Calu3 (cell line): ENCODE data around the gene COX18. TPM values are rescaled to one million over a fixed set of nuclear protein-coding genes. Genes with fewer than 3 reads are reported as not detected.
A peak's percentile ranks its signal among the peaks of the same experiment; 100 is the strongest.

Experiments
- BruUV-seq: library from RNA; stranded (reverse); fragments of 400-500 nt; replicated peaks from 2 replicates; lab custom pipeline; 2021; lab: Mats Ljungman, UMichigan
- CTCF ChIA-PET: fragments of 300-600 bp; sonication (Branson Sonifier 250); formaldehyde crosslinking; loops from one replicate; lab custom pipeline; 2022; ENCODE audit warnings: antibody characterized with exemption; lab: Charles Lee
- DNase-seq: peaks from one replicate; pipeline ENCODE4 v3.0.0; 2022
- H3K27ac Mint-ChIP-seq: one replicate; pipeline ENCODE4 v1.8.0; 2022; ENCODE audit warnings: mixed read lengths; ENCODE audit not compliant: unreplicated experiment
- H3K27me3 Mint-ChIP-seq: one replicate; pipeline ENCODE4 v1.8.0; 2022; ENCODE audit warnings: mixed read lengths; ENCODE audit not compliant: unreplicated experiment
- H3K36me3 Mint-ChIP-seq: one replicate; pipeline ENCODE4 v1.8.0; 2022; ENCODE audit warnings: mild to moderate bottlenecking, moderate library complexity, mixed read lengths; ENCODE audit not compliant: insufficient read depth, unreplicated experiment
- H3K4me1 Mint-ChIP-seq: one replicate; pipeline ENCODE4 v1.8.0; 2022; ENCODE audit warnings: mild to moderate bottlenecking, low read depth, mixed read lengths; ENCODE audit not compliant: unreplicated experiment
- H3K4me3 Mint-ChIP-seq: one replicate; pipeline ENCODE4 v1.8.0; 2022; ENCODE audit warnings: mild to moderate bottlenecking, low read depth, moderate library complexity, mixed read lengths; ENCODE audit not compliant: unreplicated experiment
- H3K9me3 Mint-ChIP-seq: one replicate; pipeline ENCODE4 v1.8.0; 2022; ENCODE audit warnings: low read depth, mixed read lengths; ENCODE audit not compliant: unreplicated experiment
- intact Hi-C: fragments of 100-400 bp; cut with micrococcal nuclease; formaldehyde crosslinking; loops from one replicate; pipeline ENCODE4 v1.10.0; 2022; ENCODE audit not compliant: unreplicated experiment
- total RNA-seq: library from RNA; stranded (reverse); gene quantifications from 2 replicates; pipeline ENCODE4 v1.2.3, GENCODE V29; 2022
- TF ChIP-seq, protein P1 (sequence below): fragments of 200-600 bp; IDR thresholded peaks from one replicate; pipeline ENCODE4 v1.8.0; 2022; ENCODE audit warnings: antibody characterized with exemption; ENCODE audit not compliant: unreplicated experiment

The COX18 gene
- total RNA-seq, 1 experiment from 2014 or later = 8.8 TPM

GRCh38 chr4:73075832-73076231 is 6.3 kb upstream of the COX18 start:
- CTCF ChIA-PET = no interaction called here
- no peak overlapping the region for H3K4me3 Mint-ChIP-seq
- no peaks in the 10 kb centered on the region for H3K9me3 Mint-ChIP-seq
- no TSS peak for BruUV-seq
- H3K27me3 Mint-ChIP-seq = no peaks in the 10 kb centered on the region
- peaks cover 10% of the 10 kb centered on the region for H3K36me3 Mint-ChIP-seq
- H3K27ac Mint-ChIP-seq = no peak overlapping the region
- TF ChIP-seq, protein P1, sequence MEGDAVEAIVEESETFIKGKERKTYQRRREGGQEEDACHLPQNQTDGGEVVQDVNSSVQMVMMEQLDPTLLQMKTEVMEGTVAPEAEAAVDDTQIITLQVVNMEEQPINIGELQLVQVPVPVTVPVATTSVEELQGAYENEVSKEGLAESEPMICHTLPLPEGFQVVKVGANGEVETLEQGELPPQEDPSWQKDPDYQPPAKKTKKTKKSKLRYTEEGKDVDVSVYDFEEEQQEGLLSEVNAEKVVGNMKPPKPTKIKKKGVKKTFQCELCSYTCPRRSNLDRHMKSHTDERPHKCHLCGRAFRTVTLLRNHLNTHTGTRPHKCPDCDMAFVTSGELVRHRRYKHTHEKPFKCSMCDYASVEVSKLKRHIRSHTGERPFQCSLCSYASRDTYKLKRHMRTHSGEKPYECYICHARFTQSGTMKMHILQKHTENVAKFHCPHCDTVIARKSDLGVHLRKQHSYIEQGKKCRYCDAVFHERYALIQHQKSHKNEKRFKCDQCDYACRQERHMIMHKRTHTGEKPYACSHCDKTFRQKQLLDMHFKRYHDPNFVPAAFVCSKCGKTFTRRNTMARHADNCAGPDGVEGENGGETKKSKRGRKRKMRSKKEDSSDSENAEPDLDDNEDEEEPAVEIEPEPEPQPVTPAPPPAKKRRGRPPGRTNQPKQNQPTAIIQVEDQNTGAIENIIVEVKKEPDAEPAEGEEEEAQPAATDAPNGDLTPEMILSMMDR = no peak
- intact Hi-C loops = no loop called here
- DNase-seq = no peak
- no peaks in the 10 kb centered on the region for H3K4me1 Mint-ChIP-seq

- H3K27me3 Mint-ChIP-seq = no peaks in the 10 kb centered on the region
- H3K4me3 Mint-ChIP-seq = peak overlapping the region; percentile 97
- CTCF ChIA-PET = no interaction called here
- intact Hi-C loops = no loop called here
- peaks cover 8% of the 10 kb centered on the region for H3K4me1 Mint-ChIP-seq
- peak overlapping the region; percentile 92 for H3K27ac Mint-ChIP-seq
- DNase-seq = no peak
- BruUV-seq = TSS peak; percentile 96
- peaks cover 21% of the 10 kb centered on the region for H3K36me3 Mint-ChIP-seq
- TF ChIP-seq, protein P1 = no peak
- no peaks in the 10 kb centered on the region for H3K9me3 Mint-ChIP-seq
Observed at GRCh38 chr4:73070074-73070390, 516 bp upstream of the COX18 start.

DNA sequence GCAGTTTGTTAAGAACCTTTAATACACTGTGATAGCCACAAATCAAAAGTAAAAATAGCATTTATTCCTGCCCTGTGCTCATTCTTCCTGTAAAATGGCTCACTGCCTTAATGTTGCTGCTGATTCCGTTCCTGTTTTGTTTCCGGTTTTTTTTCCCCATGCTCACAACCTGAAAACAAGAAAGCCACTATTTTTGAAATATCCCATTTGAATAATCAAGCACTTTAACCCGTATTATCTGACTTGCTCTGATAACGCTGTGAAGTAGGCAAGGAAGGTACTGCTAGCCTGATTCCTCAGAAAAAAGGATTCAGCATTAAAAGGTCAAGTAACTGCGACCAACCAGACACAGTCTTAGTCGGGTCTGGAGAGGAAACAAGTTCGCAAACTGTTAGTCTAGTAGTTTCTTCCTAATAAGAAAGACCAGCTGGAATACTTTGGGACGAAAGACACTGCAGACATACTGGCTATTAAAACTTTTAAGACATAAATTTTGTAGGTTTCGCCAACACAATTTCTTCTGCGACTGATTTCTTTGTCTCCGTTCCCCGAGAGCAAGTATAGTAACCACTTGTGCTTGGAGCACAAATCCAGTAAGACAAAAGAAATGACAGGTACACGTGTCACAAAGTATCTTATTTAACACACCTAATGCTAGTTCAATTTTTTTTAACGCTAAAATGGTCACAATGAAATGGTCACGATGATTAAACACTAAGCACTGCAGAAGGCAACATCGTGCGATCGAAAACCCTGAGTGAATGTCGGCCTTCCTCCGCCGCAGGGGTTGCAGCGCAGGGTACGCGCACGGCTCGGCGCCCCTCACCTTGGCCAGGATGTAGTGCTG is 802 bp downstream of the COX18 start:
- TF ChIP-seq, protein P1 = no peak
- intact Hi-C loops = no loop called here
- peak overlapping the region; percentile 92 for H3K27ac Mint-ChIP-seq
- no peaks in the 10 kb centered on the region for H3K9me3 Mint-ChIP-seq
- peaks cover 8% of the 10 kb centered on the region for H3K4me1 Mint-ChIP-seq
- peak overlapping the region; percentile 97 for H3K4me3 Mint-ChIP-seq
- peaks cover 25% of the 10 kb centered on the region for H3K36me3 Mint-ChIP-seq
- BruUV-seq = TSS peak; percentile 56
- CTCF ChIA-PET = interaction anchor here (0.5 kb wide), 1 partner anchor 958 kb away, joined by 3 read pairs; no protein-coding TSS in a partner anchor
- no peak for DNase-seq
- H3K27me3 Mint-ChIP-seq = no peaks in the 10 kb centered on the region

GRCh38 chr4:73067971-73068394 is 1.5 kb downstream of the COX18 start:
- peak overlapping the region; percentile 92 for H3K27ac Mint-ChIP-seq
- H3K4me1 Mint-ChIP-seq = peaks cover 8% of the 10 kb centered on the region
- peak overlapping the region; percentile 97 for H3K4me3 Mint-ChIP-seq
- CTCF ChIA-PET = no interaction called here
- intact Hi-C loops = no loop called here
- no TSS peak for BruUV-seq
- H3K27me3 Mint-ChIP-seq = no peaks in the 10 kb centered on the region
- TF ChIP-seq, protein P1 = no peak
- H3K9me3 Mint-ChIP-seq = no peaks in the 10 kb centered on the region
- peaks cover 25% of the 10 kb centered on the region for H3K36me3 Mint-ChIP-seq
- DNase-seq = no peak
